HT1080 (cell line): ENCODE data around the gene CASKIN1. TPM values are rescaled to one million over a fixed set of nuclear protein-coding genes. Genes with fewer than 3 reads are reported as not detected.
"Not testable (repeated sequence)": the region's sequence is repeated elsewhere in the genome, so short reads cannot be mapped to it uniquely, and the experiment has no call there.

Experiments
- DNase-seq: peaks from one replicate; pipeline ENCODE4 v3.0.0-alpha.2; 2015; ENCODE audit warnings: low read depth
- small RNA-seq: library from RNA; depleted of rRNA; stranded (forward); fragments of <200 nt; gene quantifications from one replicate; pipeline ENCODE3, GENCODE V24; 2014
- total RNA-seq: library from RNA; depleted of rRNA; stranded (reverse); fragments of >200 nt; shearing (Covaris generic); gene quantifications from 2 replicates; pipeline ENCODE4 v1.2.3, GENCODE V29; 2014; rRNA removed

Gene CASKIN1
- total RNA-seq, 1 experiment from 2014 or later = 0.10 TPM

- DNase-seq = no peak
Measured at GRCh38 chr16:2142942-2143877, 53.2 kb downstream of the CASKIN1 start.

- DNase-seq = peak; percentile 94
Measured at GRCh38 chr16:2135770-2136490, 60.5 kb downstream of the CASKIN1 start, which contains the start of gene PKD1. TSS of gene PKD1 (minus strand) at chr16:2135898. CDS start at chr16:2135689, 209 bp downstream.

DNA sequence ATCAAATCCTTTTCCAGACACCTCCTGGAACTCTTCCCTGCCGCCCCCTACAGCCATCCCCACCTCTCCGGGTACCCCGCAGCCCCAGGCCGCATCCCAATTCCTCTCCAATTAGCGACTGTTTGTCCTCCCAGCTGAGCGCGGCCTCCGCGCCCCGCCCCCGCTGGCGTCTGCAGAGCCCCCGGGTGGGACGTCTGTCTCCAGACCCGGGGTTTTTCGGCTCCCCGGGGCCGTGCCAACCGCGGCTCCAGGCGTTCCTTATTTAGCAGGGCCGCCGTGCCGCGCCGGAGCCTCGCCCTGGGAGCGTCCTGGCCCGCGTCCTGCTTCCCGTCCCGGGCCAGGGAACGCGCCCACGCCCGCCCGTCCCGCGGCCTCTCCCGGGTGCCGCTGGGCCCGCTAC is 61.3 kb downstream of the CASKIN1 start:
- DNase-seq = not testable (repeated sequence)

DNA sequence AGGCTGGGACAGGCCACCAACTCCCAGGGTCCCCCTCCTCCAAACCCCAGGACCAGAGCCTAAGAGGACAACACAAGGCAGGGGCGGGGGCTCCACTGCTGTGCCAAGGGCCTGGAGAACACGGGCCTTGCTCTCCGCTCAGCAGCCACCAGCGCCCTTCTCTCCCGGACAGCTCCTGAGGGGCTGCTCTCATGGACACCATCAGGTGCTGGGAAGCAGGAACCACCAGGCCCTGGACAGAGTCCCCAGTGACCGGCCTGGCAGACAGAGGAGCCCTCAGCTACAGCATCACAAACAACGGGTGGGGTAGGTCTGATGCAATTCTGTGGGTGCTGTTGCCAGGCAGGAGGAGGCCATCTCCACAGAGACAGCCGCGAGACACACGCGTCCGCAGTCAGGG is 62.6 kb downstream of the CASKIN1 start:
- DNase-seq = not testable (repeated sequence)

- DNase-seq = not testable (repeated sequence)
Measured at GRCh38 chr16:2129890-2130447, 66.4 kb downstream of the CASKIN1 start.

DNA sequence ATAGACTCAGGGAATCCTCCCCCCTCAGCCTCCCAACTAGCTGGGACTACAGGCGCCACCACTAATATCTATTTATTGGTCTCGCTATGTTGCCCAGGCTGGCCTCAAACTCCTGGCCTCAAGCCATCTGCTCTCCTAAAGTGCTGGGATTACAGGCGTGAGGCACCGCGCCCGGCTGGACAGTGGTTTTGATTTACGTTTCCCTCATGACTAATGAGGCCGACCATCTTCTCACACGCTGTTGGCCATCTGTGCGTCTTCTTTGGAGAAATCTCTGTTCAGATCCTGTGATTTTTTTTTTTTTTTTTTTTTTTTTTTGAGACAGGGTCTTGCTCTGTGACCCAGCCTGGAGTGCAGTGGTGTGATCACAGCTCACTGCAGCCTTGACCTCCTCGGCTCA is 67.2 kb downstream of the CASKIN1 start:
- peak; percentile 69 for DNase-seq

DNA sequence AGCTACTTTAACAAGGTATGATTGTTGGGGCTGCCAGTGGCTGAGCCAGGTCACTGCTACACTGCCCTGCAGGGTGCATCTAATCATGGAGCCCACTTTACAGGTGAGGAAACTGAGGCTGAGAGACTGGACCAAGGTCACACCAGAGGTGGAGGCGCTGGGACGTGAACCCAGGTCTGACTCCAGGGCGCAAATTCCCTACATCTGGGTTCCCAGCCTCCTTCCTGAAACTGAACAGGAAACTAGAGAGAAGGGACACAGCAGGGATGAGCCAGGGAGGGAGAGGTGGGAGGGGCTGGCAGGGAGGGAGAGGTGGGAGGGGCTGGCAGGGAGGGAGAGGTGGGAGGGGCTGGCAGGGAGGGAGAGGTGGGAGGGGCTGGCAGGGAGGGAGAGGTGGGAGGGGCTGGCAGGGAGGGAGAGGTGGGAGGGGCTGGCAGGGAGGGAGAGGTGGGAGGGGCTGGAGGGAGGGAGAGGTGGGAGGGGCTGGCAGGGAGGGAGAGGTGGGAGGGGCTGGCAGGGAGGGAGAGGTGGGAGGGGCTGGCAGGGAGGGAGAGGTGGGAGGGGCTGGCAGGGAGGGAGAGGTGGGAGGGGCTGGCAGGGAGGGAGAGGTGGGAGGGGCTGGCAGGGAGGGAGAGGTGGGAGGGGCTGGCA is 68.7 kb downstream of the CASKIN1 start:
- peak; percentile 49 for DNase-seq

Small RNA genes lying within 50 kb of the gene (small RNA-seq; reads per million reads assigned to genes)
- not detected for gene MIR3180-5
- gene MIR4516 = not detected
- gene RF00019 = not detected
- not detected for gene SNORD60

Other genes with a start within 250 kb of the CASKIN1 start
- not detected in 2 replicates for gene RPL3L, start 241.9 kb downstream of the CASKIN1 start, total RNA-seq
- gene NDUFB10, start 237.1 kb downstream of the CASKIN1 start, total RNA-seq = 559 and 621 TPM in 2 replicates
- 5,088 and 5,569 TPM in 2 replicates for gene RPS2, start 231.8 kb downstream of the CASKIN1 start, total RNA-seq
- gene RNF151, start 229.7 kb downstream of the CASKIN1 start, total RNA-seq = not detected in 2 replicates
- gene TBL3, start 224.6 kb downstream of the CASKIN1 start, total RNA-seq = 47.8 and 53.4 TPM in 2 replicates
- gene NOXO1, start 215.1 kb downstream of the CASKIN1 start, total RNA-seq = 0.43 TPM in 1 of 2 replicates, not detected in the other
- gene GFER, start 212.4 kb downstream of the CASKIN1 start, total RNA-seq = 75.7 and 85.5 TPM in 2 replicates
- 2.4 and 2.5 TPM in 2 replicates for gene SYNGR3, start 206.6 kb downstream of the CASKIN1 start, total RNA-seq
- gene ZNF598, start 186.8 kb downstream of the CASKIN1 start, total RNA-seq = 46.2 and 50.4 TPM in 2 replicates
- gene NPW, start 176.8 kb downstream of the CASKIN1 start, total RNA-seq = 0.30 and 0.35 TPM in 2 replicates
- gene NHERF2, start 169.7 kb downstream of the CASKIN1 start, total RNA-seq = 118 and 158 TPM in 2 replicates
- gene NTHL1, start 148.8 kb downstream of the CASKIN1 start, total RNA-seq = 61.5 and 90.5 TPM in 2 replicates
- 50.2 and 59.6 TPM in 2 replicates for gene TSC2, start 148.6 kb downstream of the CASKIN1 start, total RNA-seq
- 55.1 and 58.6 TPM in 2 replicates for gene PKD1, start 60.7 kb downstream of the CASKIN1 start, total RNA-seq
- 9.5 and 13.4 TPM in 2 replicates for gene RAB26, start 48.0 kb downstream of the CASKIN1 start, total RNA-seq
- 122 and 138 TPM in 2 replicates for gene TRAF7, start 40.8 kb downstream of the CASKIN1 start, total RNA-seq
- gene MLST8, start 8.8 kb upstream of the CASKIN1 start, total RNA-seq = 50.0 and 69.1 TPM in 2 replicates
- gene BRICD5, start 14.3 kb upstream of the CASKIN1 start, total RNA-seq = 2.0 and 7.3 TPM in 2 replicates
- 40.0 and 50.1 TPM in 2 replicates for gene PGP, start 18.2 kb upstream of the CASKIN1 start, total RNA-seq
- gene E4F1, start 27.0 kb upstream of the CASKIN1 start, total RNA-seq = 37.4 and 41.2 TPM in 2 replicates
- 2.1 and 3.7 TPM in 2 replicates for gene DNASE1L2, start 39.8 kb upstream of the CASKIN1 start, total RNA-seq
- 32.5 and 40.0 TPM in 2 replicates for gene ECI1, start 55.0 kb upstream of the CASKIN1 start, total RNA-seq
- gene RNPS1, start 71.5 kb upstream of the CASKIN1 start, total RNA-seq = 249 and 290 TPM in 2 replicates
- gene ABCA3, start 144.1 kb upstream of the CASKIN1 start, total RNA-seq = 0.13 and 0.14 TPM in 2 replicates
- 60.6 and 64.7 TPM in 2 replicates for gene CCNF, start 232.8 kb upstream of the CASKIN1 start, total RNA-seq